HepG2 (cell line): ENCODE data around the gene METTL13. TPM values are rescaled to one million over a fixed set of nuclear protein-coding genes. Genes with fewer than 3 reads are reported as not detected.

Source experiments
- ATAC-seq: fragments of 200-7000 bp; cut with Tn5 transposase; 3 replicates; pipeline ENCODE4 v1.9.1; 2020; ENCODE audit warnings: mild to moderate bottlenecking, moderate library complexity
- BruUV-seq: library from RNA; stranded (reverse); fragments of 400-500 nt; replicated peaks from 2 replicates; lab custom pipeline; 2021; lab: Mats Ljungman, UMichigan
- CTCF ChIA-PET: fragments of 300-600 bp; formaldehyde crosslinking; extraction: SDS; loops from one replicate; lab custom pipeline; 2021; ENCODE audit warnings: low total read pairs, inconsistent platforms, low intra/inter-chr PET ratio; lab: Yijun Ruan, JAX
- POLR2A ChIA-PET: fragments of 350-600 bp; sonication (Branson Sonifier 250); formaldehyde crosslinking; loops from one replicate; lab custom pipeline; 2020; ENCODE audit warnings: antibody characterized with exemption, inconsistent platforms; lab: Yijun Ruan, JAX
- DNase-seq: peaks from one replicate; pipeline ENCODE4 v3.0.0-alpha.2; 2015; ENCODE audit warnings: low spot score
- FAIRE-seq: peaks from 3 replicates; lab custom pipeline; 2011; peaks lifted over from hg19 to GRCh38; lab: Jason Lieb, UNC
- H2AFZ ChIP-seq: one replicate; pipeline ENCODE4 v1.6.1; 2011; ENCODE audit warnings: low read length, inconsistent platforms
- H3K27ac ChIP-seq: fragments of 300-600 bp; 3 replicates; pipeline ENCODE4 v1.8.0; 2011; ENCODE audit warnings: mixed run types, mild to moderate bottlenecking, mixed read lengths, low read length, inconsistent platforms; ENCODE audit not compliant: insufficient read depth; ENCODE audit errors: extremely low read length
- H3K27me3 ChIP-seq, 2 experiments: fragments of 200-600 bp in 1 of 2; 2 replicates in 1 of 2; 3 replicates in 1 of 2; pipeline versions ENCODE4 v1.6.0 to v1.8.0; 2011; ENCODE audit warnings: low read length in 2 of 2, mild to moderate bottlenecking in 2 of 2, moderate library complexity in 2 of 2, inconsistent platforms in 1 of 2; ENCODE audit not compliant: insufficient read depth in 2 of 2, control insufficient read depth in 1 of 2
- H3K36me3 ChIP-seq, 2 experiments: fragments of 200-600 bp in 1 of 2; replicated peaks in 1 of 2; 2 replicates in 1 of 2; 3 replicates in 1 of 2; pipeline versions ENCODE4 v1.5.1 to v1.8.0; 2011; ENCODE audit warnings: low read length in 2 of 2, inconsistent platforms in 1 of 2; ENCODE audit not compliant: insufficient read depth in 2 of 2, control insufficient read depth in 1 of 2
- H3K4me1 ChIP-seq: 2 replicates; pipeline ENCODE4 v1.5.1; 2012; ENCODE audit warnings: low read length, inconsistent platforms; ENCODE audit not compliant: insufficient read depth
- H3K4me2 ChIP-seq: 2 replicates; pipeline ENCODE4 v1.6.0; 2011; ENCODE audit warnings: low read depth, low read length, inconsistent platforms
- H3K4me3 ChIP-seq, 3 experiments: fragments of 200-600 bp in 1 of 3; sonication (generic), shearing (Covaris generic) in 1 of 3; replicated peaks in 1 of 3; 2 replicates each; pipeline ENCODE4 v1.5.1; 2011 to 2016; ENCODE audit warnings: low read length in 3 of 3, inconsistent platforms in 2 of 3, low read depth in 2 of 3, mild to moderate bottlenecking in 2 of 3, control low read depth in 1 of 3, mixed read lengths in 1 of 3; ENCODE audit not compliant: insufficient read depth in 1 of 3
- H3K79me2 ChIP-seq: one replicate; pipeline ENCODE4 v1.6.1; 2011; ENCODE audit warnings: low read length, inconsistent platforms; ENCODE audit not compliant: insufficient read depth
- H3K9ac ChIP-seq: 2 replicates; pipeline ENCODE4 v1.6.0; 2011; ENCODE audit warnings: mild to moderate bottlenecking, low read depth, low read length, inconsistent platforms; ENCODE audit not compliant: insufficient read depth
- H3K9me3 ChIP-seq: 2 replicates; pipeline ENCODE4 v1.5.1; 2012; ENCODE audit warnings: mild to moderate bottlenecking, low read length
- H4K20me1 ChIP-seq: 2 replicates; pipeline ENCODE4 v1.6.0; 2011; ENCODE audit warnings: inconsistent platforms, mild to moderate bottlenecking, low read length, moderate library complexity; ENCODE audit not compliant: insufficient read depth
- EZH2 ChIP-seq: conservative IDR thresholded peaks from 2 replicates; pipeline ENCODE4 v1.6.1; 2012; ENCODE audit warnings: mild to moderate bottlenecking, low read depth, low read length, moderate library complexity
- KLF6 ChIP-seq: IDR thresholded peaks from 2 replicates; pipeline ENCODE4 v1.8.0; 2016; ENCODE audit warnings: missing biosample characterization, missing genetic modification reagents
- POLR2G ChIP-seq: fragments of 200-400 bp; formaldehyde crosslinking; IDR thresholded peaks from 2 replicates; pipeline ENCODE4 v1.6.1; 2018; ENCODE audit warnings: mild to moderate bottlenecking, low read depth, low read length, moderate library complexity
- RFXAP ChIP-seq: sonication (generic); formaldehyde crosslinking; IDR thresholded peaks from 2 replicates; pipeline ENCODE4 v1.4.0; 2020; ENCODE audit warnings: missing genetic modification reagents, borderline replicate concordance
- SMAD1 ChIP-seq: sonication (generic); formaldehyde crosslinking; IDR thresholded peaks from 2 replicates; pipeline ENCODE4 v1.4.0; 2020; ENCODE audit warnings: missing genetic modification reagents, low read depth, mild to moderate bottlenecking, borderline replicate concordance
- SUZ12 ChIP-seq: fragments of 150-350 bp; IDR thresholded peaks from 2 replicates; pipeline ENCODE4 v1.6.1; 2014; ENCODE audit warnings: low read depth, low read length
- TARDBP ChIP-seq: sonication (generic); formaldehyde crosslinking; IDR thresholded peaks from 2 replicates; pipeline ENCODE4 v1.8.0; 2022; ENCODE audit warnings: mild to moderate bottlenecking, missing genetic modification reagents
- ZNF121 ChIP-seq: sonication (generic); formaldehyde crosslinking; IDR thresholded peaks from 2 replicates; pipeline ENCODE4 v1.5.0; 2020; ENCODE audit warnings: mild to moderate bottlenecking, missing genetic modification reagents
- ZNF451 ChIP-seq: sonication (generic); formaldehyde crosslinking; IDR thresholded peaks from 2 replicates; pipeline ENCODE4 v1.5.0; 2020; ENCODE audit warnings: mild to moderate bottlenecking, missing genetic modification reagents
- WGBS: methylation state at CpG from one replicate; pipeline ENCODE4 v1.1.6; 2017; ENCODE audit warnings: low lambda C conversion rate; 5-methylcytosine and 5-hydroxymethylcytosine counted together
- in situ Hi-C: cut with HindIII; loops from 2 replicates; pipeline ENCODE4 v1.10.0; 2017; ENCODE audit warnings: low pct_unique_long_range_greater_than_20kb; ENCODE audit not compliant: extremely low pct_ligation_motif_present
- intact Hi-C: fragments of 100-400 bp; cut with micrococcal nuclease; formaldehyde crosslinking; loops from one replicate; pipeline ENCODE4 v1.10.0; 2022; ENCODE audit not compliant: unreplicated experiment
- polyA plus RNA-seq, 8 experiments: library from polyadenylated mRNA; depleted of rRNA in 3 of 8; stranded (reverse) in 7 of 8; unstranded in 1 of 8; fragments of >200 nt; fragmentation: Illumina TruSeq in 4 of 8; extraction: Trizol in 4 of 8; gene quantifications; 2 replicates each; pipeline versions ENCODE4 v1.2.1 to v1.2.3, GENCODE V29; 2011 to 2016; ENCODE audit warnings: low read depth in 4 of 8, missing spikeins in 1 of 8, mixed read lengths in 1 of 8; ENCODE audit not compliant: insufficient read depth in 1 of 8
- total RNA-seq, 5 experiments: library from RNA; depleted of rRNA; stranded (reverse); fragments of >200 nt; fragmentation: Illumina TruSeq; extraction: Trizol; gene quantifications; 2 replicates each; pipeline ENCODE4 v1.2.3, GENCODE V29; 2016; ENCODE audit warnings: low read depth in 1 of 5
- TF ChIP-seq, protein P1 (sequence below): IDR thresholded peaks from 2 replicates; pipeline ENCODE4 v1.6.1; 2016; ENCODE audit warnings: missing compliant biosample characterization, missing genetic modification reagents, borderline replicate concordance
- TF ChIP-seq, protein P2 (sequence below): IDR thresholded peaks from 2 replicates; pipeline ENCODE4 v1.6.1; 2016
- TF ChIP-seq, protein P3 (sequence below): IDR thresholded peaks from 2 replicates; pipeline ENCODE4 v1.6.1; 2016; ENCODE audit warnings: control low read depth
- TF ChIP-seq, protein P4 (sequence below): sonication (generic); formaldehyde crosslinking; IDR thresholded peaks from 2 replicates; pipeline ENCODE4 v1.8.1; 2023; ENCODE audit warnings: missing genetic modification reagents, inconsistent platforms, borderline replicate concordance

The METTL13 gene
- total and polyA plus RNA-seq, 2 of the 13 experiments (the other 11 are each of a cell fraction or from before 2014, with no cell fraction given) = 18.6 to 22.8 TPM

DNA sequence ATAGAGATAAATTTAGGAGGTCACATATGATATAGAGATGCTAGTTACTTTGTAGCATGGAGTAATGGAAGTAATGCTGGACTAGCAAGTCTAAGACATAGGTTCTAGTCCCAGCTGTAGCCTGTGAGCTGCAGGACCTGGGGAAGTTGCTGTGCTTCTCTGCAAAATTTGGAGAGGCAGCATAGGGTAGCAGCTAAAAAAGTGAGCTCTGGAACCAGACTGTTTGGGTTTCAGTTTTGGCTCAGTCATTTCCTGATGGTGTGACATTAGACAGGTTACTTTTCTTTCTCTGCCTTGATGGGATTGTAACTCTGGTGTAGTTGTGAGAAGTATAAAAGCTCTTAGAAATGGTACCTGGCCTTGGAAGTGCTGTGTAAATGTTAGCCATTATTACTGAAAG is 3.3 kb downstream of the METTL13 start (continued):
- TF ChIP-seq, protein P1, sequence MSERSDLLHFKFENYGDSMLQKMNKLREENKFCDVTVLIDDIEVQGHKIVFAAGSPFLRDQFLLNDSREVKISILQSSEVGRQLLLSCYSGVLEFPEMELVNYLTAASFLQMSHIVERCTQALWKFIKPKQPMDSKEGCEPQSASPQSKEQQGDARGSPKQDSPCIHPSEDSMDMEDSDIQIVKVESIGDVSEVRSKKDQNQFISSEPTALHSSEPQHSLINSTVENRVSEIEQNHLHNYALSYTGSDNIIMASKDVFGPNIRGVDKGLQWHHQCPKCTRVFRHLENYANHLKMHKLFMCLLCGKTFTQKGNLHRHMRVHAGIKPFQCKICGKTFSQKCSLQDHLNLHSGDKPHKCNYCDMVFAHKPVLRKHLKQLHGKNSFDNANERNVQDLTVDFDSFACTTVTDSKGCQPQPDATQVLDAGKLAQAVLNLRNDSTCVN (CRISPR knock-in tag) = no peak

DNA sequence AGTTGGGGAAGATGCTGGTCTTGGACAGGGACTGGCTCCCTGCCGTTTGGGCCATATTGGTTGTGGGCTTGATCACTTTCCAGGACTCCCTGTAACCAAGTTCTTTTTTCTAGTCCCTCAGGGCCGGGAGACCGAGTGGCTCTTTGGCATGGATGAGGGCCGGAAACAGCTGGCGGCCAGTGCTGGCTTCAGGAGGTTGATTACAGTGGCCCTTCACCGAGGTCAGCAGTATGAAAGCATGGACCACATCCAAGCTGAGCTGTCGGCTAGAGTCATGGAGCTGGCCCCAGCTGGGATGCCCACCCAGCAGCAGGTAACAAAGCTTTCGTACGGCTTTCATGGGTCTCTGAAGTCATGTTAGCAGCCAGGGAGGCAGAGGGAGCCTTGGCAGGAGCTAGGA is 4.3 kb downstream of the METTL13 start:
- in situ Hi-C loops (no loop called here), intact Hi-C loops (loop anchor here (10.0 kb wide), 1 partner anchor 141 kb away; no protein-coding TSS in a partner anchor)
- Histone ChIP-seq H3K9me3 (no peaks in the 10 kb centered on the region), H3K9ac (no peak overlapping the region), H3K36me3 (peaks cover 24 to 68% of the 10 kb centered on the region in 2 experiments), H3K4me1 (peaks cover 29% of the 10 kb centered on the region), H3K27ac (no peak overlapping the region), H4K20me1 (no peaks in the 10 kb centered on the region), H3K79me2 (peaks cover 25% of the 10 kb centered on the region), H3K4me2 (no peak overlapping the region), H3K4me3 (no peak overlapping the region), H2AFZ (no peak overlapping the region), H3K27me3 (no peaks in the 10 kb centered on the region; a peak in 1 of 5 replicates)
- POLR2A ChIA-PET = no interaction called here
- WGBS = 98% methylated on average over 7 of the region's 9 CpGs
- TF ChIP-seq TARDBP (CRISPR knock-in tag) = no peak
- TF ChIP-seq SMAD1 (CRISPR knock-in tag) = no peak
- TF ChIP-seq RFXAP (CRISPR knock-in tag) = no peak
- no peak for TF ChIP-seq KLF6
- TF ChIP-seq, protein P2, sequence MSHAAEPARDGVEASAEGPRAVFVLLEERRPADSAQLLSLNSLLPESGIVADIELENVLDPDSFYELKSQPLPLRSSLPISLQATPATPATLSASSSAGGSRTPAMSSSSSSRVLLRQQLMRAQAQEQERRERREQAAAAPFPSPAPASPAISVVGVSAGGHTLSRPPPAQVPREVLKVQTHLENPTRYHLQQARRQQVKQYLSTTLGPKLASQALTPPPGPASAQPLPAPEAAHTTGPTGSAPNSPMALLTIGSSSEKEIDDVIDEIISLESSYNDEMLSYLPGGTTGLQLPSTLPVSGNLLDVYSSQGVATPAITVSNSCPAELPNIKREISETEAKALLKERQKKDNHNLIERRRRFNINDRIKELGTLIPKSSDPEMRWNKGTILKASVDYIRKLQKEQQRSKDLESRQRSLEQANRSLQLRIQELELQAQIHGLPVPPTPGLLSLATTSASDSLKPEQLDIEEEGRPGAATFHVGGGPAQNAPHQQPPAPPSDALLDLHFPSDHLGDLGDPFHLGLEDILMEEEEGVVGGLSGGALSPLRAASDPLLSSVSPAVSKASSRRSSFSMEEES = no peak
- no peak for TF ChIP-seq EZH2
- TF ChIP-seq ZNF451 (CRISPR knock-in tag) = no peak
- TF ChIP-seq, protein P3, sequence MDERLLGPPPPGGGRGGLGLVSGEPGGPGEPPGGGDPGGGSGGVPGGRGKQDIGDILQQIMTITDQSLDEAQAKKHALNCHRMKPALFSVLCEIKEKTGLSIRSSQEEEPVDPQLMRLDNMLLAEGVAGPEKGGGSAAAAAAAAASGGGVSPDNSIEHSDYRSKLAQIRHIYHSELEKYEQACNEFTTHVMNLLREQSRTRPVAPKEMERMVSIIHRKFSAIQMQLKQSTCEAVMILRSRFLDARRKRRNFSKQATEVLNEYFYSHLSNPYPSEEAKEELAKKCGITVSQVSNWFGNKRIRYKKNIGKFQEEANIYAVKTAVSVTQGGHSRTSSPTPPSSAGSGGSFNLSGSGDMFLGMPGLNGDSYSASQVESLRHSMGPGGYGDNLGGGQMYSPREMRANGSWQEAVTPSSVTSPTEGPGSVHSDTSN (CRISPR knock-in tag) = no peak
- TF ChIP-seq, protein P4, sequence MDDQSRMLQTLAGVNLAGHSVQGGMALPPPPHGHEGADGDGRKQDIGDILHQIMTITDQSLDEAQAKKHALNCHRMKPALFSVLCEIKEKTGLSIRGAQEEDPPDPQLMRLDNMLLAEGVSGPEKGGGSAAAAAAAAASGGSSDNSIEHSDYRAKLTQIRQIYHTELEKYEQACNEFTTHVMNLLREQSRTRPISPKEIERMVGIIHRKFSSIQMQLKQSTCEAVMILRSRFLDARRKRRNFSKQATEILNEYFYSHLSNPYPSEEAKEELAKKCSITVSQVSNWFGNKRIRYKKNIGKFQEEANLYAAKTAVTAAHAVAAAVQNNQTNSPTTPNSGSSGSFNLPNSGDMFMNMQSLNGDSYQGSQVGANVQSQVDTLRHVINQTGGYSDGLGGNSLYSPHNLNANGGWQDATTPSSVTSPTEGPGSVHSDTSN (CRISPR knock-in tag) = no peak
- TF ChIP-seq POLR2G = no peak
- no peak for TF ChIP-seq SUZ12
- TF ChIP-seq ZNF121 = no peak
- no TSS peak for BruUV-seq
- DNase-seq (no peak), ATAC-seq (no peak), FAIRE-seq (no peak)
- CTCF ChIA-PET = no interaction called here
